SH-SY5Y (cell line): ENCODE measurements around the gene WWOX.

Experiments used
- GATA2 ChIP-seq: IDR thresholded peaks from 2 replicates; pipeline ENCODE4 v1.6.1; 2011; ENCODE audit warnings: mild to moderate bottlenecking, low read depth, low read length
- GATA3 ChIP-seq: IDR thresholded peaks from 2 replicates; pipeline ENCODE4 v1.6.1; 2011; ENCODE audit warnings: low read depth, mild to moderate bottlenecking, low read length, moderate library complexity

GRCh38 chr16:78094998-78095397 lies 4.5 kb upstream of the WWOX start:
- no peak for TF ChIP-seq GATA2
- TF ChIP-seq GATA3, result no peak
